GM11168 (cell line): ENCODE measurements around the gene CACNA2D1.
"Not testable (repeated sequence)": the region's sequence is repeated elsewhere in the genome, so short reads cannot be mapped to it uniquely, and the experiment has no call there.

ENCODE experiments used
- in situ Hi-C: fragments of 300-500 bp; cut with MboI; formaldehyde crosslinking; loops from one replicate; pipeline ENCODE4 v1.12.0; 2022; ENCODE audit warnings: low sequenced_read_pairs; ENCODE audit not compliant: unreplicated experiment

CACNA2D1 gene

GRCh38 chr7:82396343-82396742 lies 47.2 kb downstream of the CACNA2D1 start:
- in situ Hi-C loops, result no loop called here

GRCh38 chr7:82395147-82395546 lies 48.4 kb downstream of the CACNA2D1 start:
- in situ Hi-C loops, result no loop called here

- in situ Hi-C loops, result no loop called here
These were observed 49.7 kb downstream of the CACNA2D1 start for GRCh38 chr7:82393840-82394220.

GRCh38 chr7:82393076-82393839 lies 50.3 kb downstream of the CACNA2D1 start:
- in situ Hi-C loops, result no loop called here

GRCh38 chr7:82390936-82391335 lies 52.6 kb downstream of the CACNA2D1 start:
- in situ Hi-C loops, result no loop called here

GRCh38 chr7:82389876-82390275 lies 53.7 kb downstream of the CACNA2D1 start:
- in situ Hi-C loops, result no loop called here

GRCh38 chr7:82388138-82388537 lies 55.4 kb downstream of the CACNA2D1 start:
- in situ Hi-C loops, result no loop called here

- in situ Hi-C loops, result not testable (repeated sequence)
These were observed 57.0 kb downstream of the CACNA2D1 start for GRCh38 chr7:82386571-82386970.

- in situ Hi-C loops, result no loop called here
These were observed 58.8 kb downstream of the CACNA2D1 start for GRCh38 chr7:82384779-82385178.

- in situ Hi-C loops, result no loop called here
These were observed 59.5 kb downstream of the CACNA2D1 start for GRCh38 chr7:82384051-82384464.

- in situ Hi-C loops, result no loop called here
These were observed 61.3 kb downstream of the CACNA2D1 start for GRCh38 chr7:82382276-82382675.

GRCh38 chr7:82376739-82377138 lies 66.8 kb downstream of the CACNA2D1 start:
- in situ Hi-C loops, result loop anchor here (10.0 kb wide), 1 partner anchor 458 kb away; no protein-coding TSS in a partner anchor

GRCh38 chr7:82375713-82376112 lies 67.9 kb downstream of the CACNA2D1 start:
- in situ Hi-C loops, result loop anchor here (10.0 kb wide), 1 partner anchor 459 kb away; no protein-coding TSS in a partner anchor

- in situ Hi-C loops, result loop anchor here (10.0 kb wide), 1 partner anchor 460 kb away; no protein-coding TSS in a partner anchor
These were observed 68.4 kb downstream of the CACNA2D1 start for GRCh38 chr7:82375129-82375528.

GRCh38 chr7:82373926-82374635 lies 69.5 kb downstream of the CACNA2D1 start:
- in situ Hi-C loops, result loop anchor here (10.0 kb wide), 1 partner anchor 461 kb away; no protein-coding TSS in a partner anchor

GRCh38 chr7:82364671-82365070 lies 78.9 kb downstream of the CACNA2D1 start:
- in situ Hi-C loops, result no loop called here

GRCh38 chr7:82364048-82364447 lies 79.5 kb downstream of the CACNA2D1 start:
- in situ Hi-C loops, result no loop called here

GRCh38 chr7:82362129-82362706 lies 81.4 kb downstream of the CACNA2D1 start:
- in situ Hi-C loops, result no loop called here

- in situ Hi-C loops, result no loop called here
These were observed 82.8 kb downstream of the CACNA2D1 start for GRCh38 chr7:82360591-82361368.

- in situ Hi-C loops, result no loop called here
These were observed 84.2 kb downstream of the CACNA2D1 start for GRCh38 chr7:82359426-82359825.
